Measurements from ENCODE around the gene ALPG.

DNA sequence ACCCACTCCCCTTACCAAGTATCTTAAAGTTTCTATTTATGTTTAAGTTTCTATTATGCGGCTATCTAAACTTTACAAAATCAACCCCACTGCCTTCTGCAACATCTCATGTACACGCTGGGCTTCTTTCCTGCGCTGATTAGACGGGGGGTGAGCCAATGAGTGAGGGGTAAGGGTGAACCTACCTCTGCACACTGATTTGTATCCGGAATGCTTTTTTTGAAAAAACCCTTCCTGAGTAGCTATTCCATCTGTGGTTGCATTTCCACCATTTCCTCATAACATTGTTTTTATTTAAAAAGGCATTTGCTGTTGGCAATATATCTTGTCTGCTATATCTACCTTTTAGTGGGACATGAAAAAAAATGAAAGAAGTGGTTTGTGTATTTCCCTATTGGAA, 6.3 kb downstream of the ALPG start:
- TF ChIP-seq CTCF (IDR thresholded peaks at IDR 0.05) (no peak), POLR2A (IDR thresholded peaks at IDR 0.05) (no peak)
